Measurements from ENCODE around the gene SPTLC3. TPM values are rescaled to one million over a fixed set of nuclear protein-coding genes. Genes with fewer than 3 reads are reported as not detected.

Gene SPTLC3
- total RNA-seq, 1 donor from 2014 or later: 7.9 TPM

DNA sequence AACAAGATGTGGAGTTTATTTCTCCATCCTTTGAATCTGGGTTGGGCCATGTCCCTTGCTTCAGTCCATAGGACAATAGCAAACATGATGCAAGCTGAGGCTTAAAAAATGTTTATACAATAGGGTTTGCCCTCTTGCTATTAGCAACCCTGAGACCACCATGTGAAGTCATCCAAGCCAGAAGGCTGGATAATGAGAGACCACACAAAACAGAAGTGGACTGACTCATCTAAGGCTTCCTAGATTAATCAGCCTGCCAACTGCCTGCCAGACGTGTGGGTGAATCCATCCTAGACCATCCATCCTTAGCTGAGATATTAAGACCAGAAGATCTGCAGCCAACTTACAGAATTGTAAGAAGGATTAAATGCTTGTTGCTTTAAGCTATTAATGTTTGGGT is 174.2 kb downstream of the SPTLC3 start:
- DNase-seq (ENCODE audit: low spot score): no peak

DNA sequence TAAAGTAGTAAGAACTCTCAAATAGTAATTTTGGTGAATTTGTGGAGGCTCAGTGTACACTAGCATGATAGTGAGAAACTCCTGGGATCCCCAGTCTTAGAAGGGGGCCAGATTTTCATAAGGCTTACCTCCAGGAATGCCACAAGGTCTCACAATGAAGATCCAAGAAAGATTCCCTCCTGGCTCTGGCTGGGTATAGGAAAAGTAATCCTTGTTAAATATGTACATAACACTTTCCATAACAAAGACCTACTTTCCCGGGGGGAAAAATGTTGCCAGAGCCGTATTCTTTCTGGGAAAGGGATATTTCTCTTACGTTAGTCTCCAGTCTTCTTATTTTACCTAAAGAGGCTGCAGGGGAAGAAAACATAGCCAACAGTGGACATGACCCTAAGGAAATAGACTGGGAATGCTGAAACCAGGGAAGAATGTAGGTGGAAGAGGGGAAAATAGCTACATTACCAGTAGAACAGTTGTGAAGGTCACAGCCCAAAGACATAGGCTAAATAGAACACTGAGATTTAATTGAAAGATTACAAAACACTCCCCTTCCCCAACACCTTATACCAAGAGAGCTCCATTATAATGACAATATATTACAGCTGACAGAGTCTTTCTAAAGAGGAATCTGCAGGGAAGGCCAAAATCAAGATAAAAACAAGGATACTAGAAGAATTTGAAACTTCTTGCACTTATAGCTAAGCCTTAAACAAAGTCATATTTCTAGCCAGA is 177.4 kb downstream of the SPTLC3 start:
- DNase-seq (ENCODE audit: low spot score): no peak

DNA sequence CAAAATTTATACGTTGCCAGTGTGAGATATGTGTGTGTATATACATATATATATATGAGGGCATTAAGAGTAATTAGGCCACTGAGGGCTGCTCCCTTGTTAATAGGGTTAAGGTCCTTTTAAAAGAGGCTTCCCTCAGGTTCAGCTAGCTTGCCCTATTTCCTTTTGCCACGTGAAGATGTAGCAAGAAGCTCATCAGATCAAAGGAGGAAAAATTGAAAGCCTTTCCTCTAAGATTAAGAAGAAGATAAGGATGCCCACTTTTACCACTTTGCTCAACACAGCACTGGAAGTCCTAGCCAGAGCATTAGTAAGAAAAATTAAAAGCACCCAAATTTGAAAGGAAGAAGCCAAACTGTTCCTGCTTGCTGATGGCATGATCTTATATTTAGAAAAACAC is 179.1 kb downstream of the SPTLC3 start:
- DNase-seq (ENCODE audit: low spot score): no peak

DNA sequence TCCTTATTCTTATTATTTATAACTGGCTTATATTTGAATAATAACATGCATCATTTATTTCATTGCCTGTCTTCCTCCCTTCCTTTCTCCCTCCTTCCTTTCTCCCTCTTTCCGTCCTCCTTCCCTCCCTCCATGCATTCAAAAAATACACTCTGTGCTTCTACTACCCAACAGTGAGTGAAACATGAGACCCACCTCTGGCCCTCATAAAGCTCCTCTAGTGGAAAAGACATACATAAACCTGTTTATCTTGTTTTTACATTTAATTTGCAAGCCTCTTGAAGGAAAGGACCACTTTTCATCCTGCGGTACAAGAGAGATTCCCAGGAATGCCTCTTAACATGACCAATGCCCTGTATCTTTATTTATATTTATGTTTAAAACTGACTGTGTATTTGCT is 190.5 kb downstream of the SPTLC3 start:
- no peak for DNase-seq (ENCODE audit: low spot score)

DNA sequence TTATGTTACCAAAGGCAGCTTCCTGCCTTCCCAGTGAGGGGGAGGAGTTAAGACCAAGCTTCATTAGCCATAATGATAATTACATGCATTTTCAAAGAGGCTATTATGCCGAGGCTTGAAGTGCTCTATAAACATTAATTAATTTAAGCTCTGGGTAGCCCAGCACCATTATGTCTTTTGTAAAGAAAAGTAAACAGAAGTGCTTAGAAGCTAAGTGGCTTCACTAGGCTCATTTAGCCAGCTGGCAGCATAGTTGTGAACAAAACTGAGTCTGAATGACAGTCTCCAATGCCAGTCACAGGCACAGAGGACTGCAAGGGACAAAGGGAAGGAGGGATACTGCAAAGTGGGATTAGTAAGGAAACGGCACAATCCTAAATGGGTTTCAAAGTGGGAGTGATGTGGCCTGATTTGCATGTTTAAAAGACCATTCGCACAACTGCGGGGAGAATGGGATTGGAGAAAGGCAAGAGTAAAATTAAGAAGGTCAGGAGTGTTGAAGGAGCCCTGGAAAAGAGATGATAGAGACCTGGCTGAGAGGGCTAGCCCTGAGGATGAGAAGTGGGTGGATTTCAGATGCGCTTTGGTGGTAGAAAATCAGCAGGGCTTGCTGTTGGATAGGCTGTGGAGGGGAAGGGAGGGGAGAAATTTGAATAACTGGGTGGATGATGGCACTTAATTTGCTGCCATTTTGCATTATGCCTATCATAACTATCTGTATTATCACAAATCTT is 192.2 kb downstream of the SPTLC3 start:
- DNase-seq (ENCODE audit: low spot score): no peak

DNA sequence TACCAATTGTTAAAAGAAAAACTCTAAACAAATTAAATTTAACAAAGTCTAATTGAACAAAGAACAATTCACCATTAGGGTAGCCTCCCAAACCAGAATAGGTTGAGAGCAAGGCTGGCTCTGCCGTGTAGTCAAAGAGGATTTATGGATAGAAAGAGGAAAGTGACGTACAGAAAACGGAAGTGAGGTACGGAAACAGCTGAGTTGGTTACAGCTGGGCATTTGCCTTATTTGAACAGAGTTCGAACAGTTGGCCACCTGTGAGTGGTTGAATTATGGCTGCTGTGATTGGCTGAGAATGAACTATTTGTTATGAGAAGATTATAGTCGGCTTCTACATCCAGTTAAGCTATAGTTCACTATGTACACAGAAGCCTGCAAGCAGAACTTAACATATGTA is 193.8 kb downstream of the SPTLC3 start:
- no peak for DNase-seq (ENCODE audit: low spot score)

DNA sequence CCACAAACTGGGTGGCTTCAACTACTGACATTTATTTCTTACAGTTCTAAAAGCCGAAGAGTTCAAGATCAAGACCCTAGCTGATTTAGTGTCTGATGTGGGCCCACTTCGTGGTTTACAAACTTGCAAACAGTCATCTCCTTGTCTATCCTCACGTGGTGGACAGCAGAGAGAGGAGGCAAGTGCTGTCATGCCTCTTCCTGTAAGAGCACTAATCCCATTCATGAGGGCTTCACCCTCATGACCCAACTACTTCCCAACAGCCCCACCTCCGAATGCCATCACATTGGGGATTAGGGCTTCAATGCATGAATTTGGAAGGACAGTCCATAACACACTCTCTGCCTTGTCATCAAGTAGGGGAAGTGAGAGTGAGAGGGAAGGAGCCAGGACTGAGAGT is 196.7 kb downstream of the SPTLC3 start:
- no peak for DNase-seq (ENCODE audit: low spot score)

DNA sequence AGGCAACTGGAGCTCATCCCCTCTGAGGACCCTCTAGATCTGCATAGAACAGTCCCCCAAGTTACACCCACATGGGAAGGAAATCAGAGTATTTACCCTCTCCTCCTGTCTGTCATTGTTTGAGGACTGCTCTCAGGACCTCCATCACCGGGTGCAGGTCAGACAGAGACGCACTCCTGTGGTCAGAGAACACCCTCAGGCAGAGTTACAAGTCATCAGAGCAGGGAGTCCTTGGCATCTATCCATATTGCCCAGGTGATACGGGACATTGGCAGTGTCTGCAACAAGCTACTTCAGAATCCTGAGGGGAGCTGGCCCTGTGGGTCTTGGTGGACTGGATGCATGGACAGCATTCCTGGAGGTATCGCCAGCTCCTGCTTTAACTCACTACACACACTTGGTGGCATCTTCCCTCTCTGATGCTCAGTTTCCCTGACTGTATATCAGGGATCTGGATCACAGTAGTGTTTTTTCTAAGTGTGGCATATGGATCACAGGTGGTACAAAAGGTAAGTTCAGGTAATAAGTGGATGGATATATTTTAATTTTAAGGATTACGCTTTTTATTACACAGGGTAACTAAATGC is 197.2 kb downstream of the SPTLC3 start:
- DNase-seq (ENCODE audit: low spot score): no peak

DNA sequence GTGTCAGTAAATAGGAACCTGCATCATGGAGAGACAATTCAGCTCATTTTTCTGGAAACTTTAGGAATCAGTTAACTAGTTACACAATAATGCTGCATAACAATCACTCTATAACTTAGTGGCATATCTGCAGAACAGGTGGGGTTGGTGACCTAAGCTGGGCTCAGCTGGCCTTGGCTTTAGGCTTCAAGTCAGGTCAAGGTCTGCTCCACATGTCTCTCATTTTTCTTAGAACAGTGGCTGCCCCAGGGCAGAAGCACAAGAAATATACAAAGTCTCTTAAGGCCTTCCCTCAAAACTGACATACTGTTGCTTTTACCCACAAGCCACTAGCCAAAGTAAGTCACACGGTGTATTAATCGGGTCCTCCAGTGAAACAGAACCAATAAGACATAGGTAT is 198.2 kb downstream of the SPTLC3 start:
- no peak for DNase-seq (ENCODE audit: low spot score)

DNA sequence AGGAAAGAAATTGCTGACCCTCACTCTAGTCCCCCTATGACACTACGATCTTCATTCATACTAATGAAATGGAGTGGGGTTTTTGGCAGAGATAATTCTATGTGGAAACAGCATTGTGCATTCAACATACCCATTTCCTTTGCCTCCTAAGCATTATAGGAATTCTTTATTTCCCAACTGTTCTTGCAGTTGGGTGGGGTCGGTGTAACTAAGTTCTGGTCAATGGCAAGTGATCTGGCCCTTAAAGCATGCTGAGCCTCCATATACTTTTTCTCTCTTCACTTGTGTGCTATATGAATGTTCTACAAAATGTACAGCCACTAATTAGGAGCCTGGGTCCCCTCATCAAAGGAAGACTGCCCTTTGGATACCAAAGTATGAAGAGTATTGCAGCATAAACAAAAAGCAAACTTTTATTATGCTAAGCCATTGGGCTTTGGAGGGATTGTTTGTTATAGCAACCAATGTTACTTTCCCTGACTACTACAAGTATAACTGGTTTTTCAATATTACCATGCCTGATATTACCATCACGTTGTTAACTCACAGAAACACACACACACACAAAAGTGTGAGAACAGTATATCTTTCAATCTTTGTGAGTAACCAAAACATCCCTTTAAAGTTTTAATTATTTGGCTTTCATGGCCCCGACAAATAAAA is 203.3 kb downstream of the SPTLC3 start:
- DNase-seq (ENCODE audit: low spot score): no peak

DNA sequence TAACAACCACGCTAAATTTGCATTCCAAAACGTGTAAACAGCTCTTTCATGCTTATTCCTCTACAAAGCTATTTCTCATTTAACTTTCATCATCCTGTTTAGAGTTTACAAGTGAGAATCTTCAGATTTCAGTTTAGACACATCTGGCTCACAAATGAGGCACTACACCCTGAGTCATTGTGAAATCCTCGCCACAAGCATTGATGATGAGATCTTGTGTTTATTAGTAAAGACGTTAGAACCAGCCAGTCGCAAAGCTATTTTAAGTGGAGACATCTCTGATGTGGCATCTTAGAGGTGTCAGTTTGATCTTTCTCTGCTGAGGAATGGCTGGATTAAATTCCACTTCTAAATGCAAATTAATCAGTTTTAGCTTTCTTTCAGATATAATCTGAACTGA is 204.0 kb downstream of the SPTLC3 start:
- DNase-seq (ENCODE audit: low spot score): no peak

DNA sequence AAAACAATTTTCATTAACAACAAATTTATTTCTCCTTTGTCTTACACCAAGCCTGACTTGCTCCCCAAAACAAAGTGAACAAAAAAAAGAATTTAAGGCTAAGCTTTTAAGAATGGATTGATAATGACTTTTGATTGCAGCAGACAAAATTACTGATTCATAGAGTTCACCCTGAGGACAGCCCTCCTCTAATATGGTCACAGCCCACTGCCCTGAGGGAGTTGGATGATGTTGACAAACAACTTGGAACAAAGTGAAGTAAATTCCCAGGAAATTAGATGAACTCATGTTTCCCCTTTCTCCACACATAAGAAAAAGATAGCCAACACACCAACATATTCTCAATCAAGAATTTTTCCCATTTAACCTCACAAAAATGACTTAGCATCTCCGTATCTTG is 204.6 kb downstream of the SPTLC3 start:
- DNase-seq (ENCODE audit: low spot score): no peak

DNA sequence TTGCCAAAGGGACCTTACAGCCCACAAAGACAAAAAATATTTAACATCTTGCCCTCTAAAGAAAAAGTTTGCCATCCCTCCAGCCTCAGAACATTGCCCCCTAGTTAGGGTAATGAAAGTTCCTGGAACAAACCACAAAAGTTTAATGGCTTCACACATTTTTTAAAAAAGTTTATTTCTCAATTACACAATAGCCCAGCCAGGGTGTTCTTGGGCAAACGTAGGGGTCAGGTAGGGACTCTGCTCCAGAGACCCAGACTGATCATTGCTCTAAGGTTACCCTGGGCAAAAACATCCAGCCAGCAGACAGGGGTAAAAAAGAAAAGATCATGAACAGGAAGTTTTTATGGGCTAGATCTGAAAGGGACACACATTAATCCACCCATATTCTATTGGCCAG is 207.8 kb downstream of the SPTLC3 start:
- no peak for DNase-seq (ENCODE audit: low spot score)

Other genes with a start within 250 kb of the SPTLC3 start
- 6.7 TPM for gene ISM1, start 212.3 kb downstream of the SPTLC3 start, total RNA-seq (ENCODE audit: insufficient read depth, low replicate concordance)